ENCODE data around the gene VWA8. TPM values are rescaled to one million over a fixed set of nuclear protein-coding genes. Genes with fewer than 3 reads are reported as not detected.

Gene VWA8
- total and polyA plus RNA-seq, 4 donors = 4.7 to 26.3 (median 11.9) TPM

GRCh38 chr13:41823476-41823875 lies 137.4 kb downstream of the VWA8 start:
- no peak for TF ChIP-seq CTCF (IDR thresholded peaks at IDR 0.05; ENCODE audit: control extremely low read depth, extremely low read depth)
- Histone ChIP-seq H3K9me3 (ENCODE audit: control insufficient read depth in 4 of 4, insufficient read depth in 3 of 4, low read length in 3 of 4) (no peaks in the 10 kb centered on the region), H3K4me1 (ENCODE audit: control insufficient read depth in 5 of 5, insufficient read depth in 5 of 5, low read length in 5 of 5) (peaks cover 0 to 20% (median 4%) of the 10 kb centered on the region in 5 donors), H3K27ac (ENCODE audit: low read depth in 1 of 2, low read length in 1 of 2) (no peak overlapping the region), H3K4me3 (no peak overlapping the region), H3K36me3 (ENCODE audit: control insufficient read depth in 4 of 4, insufficient read depth in 4 of 4, low read length in 4 of 4) (peaks cover 0 to 8% (median 2%) of the 10 kb centered on the region in 4 donors), H3K27me3 (ENCODE audit: control insufficient read depth in 3 of 3, insufficient read depth in 3 of 3, low read length in 2 of 3) (no peaks in the 10 kb centered on the region), H3K9ac (ENCODE audit: insufficient read depth in 1 of 2, low read length in 2 of 2) (no peak overlapping the region)
- DNase-seq = no peak
- WGBS, 2 donors = 87 to 88% methylated on average over 4 of the region's 4 CpGs
- no peak for ATAC-seq (ENCODE audit: insufficient read depth, low FRiP score)

- Histone ChIP-seq H3K27me3 (ENCODE audit: control insufficient read depth in 3 of 3, insufficient read depth in 3 of 3, low read length in 2 of 3) (no peaks in the 10 kb centered on the region), H3K4me3 (no peak overlapping the region), H3K4me1 (ENCODE audit: control insufficient read depth in 5 of 5, insufficient read depth in 5 of 5, low read length in 5 of 5) (peaks cover 0 to 12% (median 4%) of the 10 kb centered on the region in 5 donors), H3K9ac (ENCODE audit: insufficient read depth in 1 of 2, low read length in 2 of 2) (no peak overlapping the region), H3K36me3 (ENCODE audit: control insufficient read depth in 4 of 4, insufficient read depth in 4 of 4, low read length in 4 of 4) (peaks cover 0 to 16% (median 2%) of the 10 kb centered on the region in 4 donors), H3K9me3 (ENCODE audit: control insufficient read depth in 4 of 4, insufficient read depth in 3 of 4, low read length in 3 of 4) (no peaks in the 10 kb centered on the region), H3K27ac (ENCODE audit: low read depth in 1 of 2, low read length in 1 of 2) (no peak overlapping the region)
- DNase-seq (no peak), ATAC-seq (ENCODE audit: insufficient read depth, low FRiP score) (no peak)
- no peak for TF ChIP-seq CTCF (IDR thresholded peaks at IDR 0.05; ENCODE audit: control extremely low read depth, extremely low read depth)
Measured at GRCh38 chr13:41822560-41822959, 138.3 kb downstream of the VWA8 start.

- H3K27ac ChIP-seq (ENCODE audit: low read depth in 1 of 2, low read length in 1 of 2) = no peak overlapping the region
- peaks cover 0 to 6% (median 4%) of the 10 kb centered on the region in 5 donors for H3K4me1 ChIP-seq (ENCODE audit: control insufficient read depth in 5 of 5, insufficient read depth in 5 of 5, low read length in 5 of 5)
- DNase-seq (no peak), ATAC-seq (ENCODE audit: insufficient read depth, low FRiP score) (no peak)
- 50 to 51% methylated on average over 2 of the region's 2 CpGs for WGBS, 2 donors
- no peaks in the 10 kb centered on the region for H3K27me3 ChIP-seq (ENCODE audit: control insufficient read depth in 3 of 3, insufficient read depth in 3 of 3, low read length in 2 of 3)
- no peak for TF ChIP-seq CTCF (IDR thresholded peaks at IDR 0.05; ENCODE audit: control extremely low read depth, extremely low read depth)
- H3K9me3 ChIP-seq (ENCODE audit: control insufficient read depth in 4 of 4, insufficient read depth in 3 of 4, low read length in 3 of 4) = no peaks in the 10 kb centered on the region
- no peak overlapping the region for H3K9ac ChIP-seq (ENCODE audit: insufficient read depth in 1 of 2, low read length in 2 of 2)
- H3K4me3 ChIP-seq = no peak overlapping the region
- peaks cover 2 to 16% (median 3%) of the 10 kb centered on the region in 4 donors for H3K36me3 ChIP-seq (ENCODE audit: control insufficient read depth in 4 of 4, insufficient read depth in 4 of 4, low read length in 4 of 4)
Measured at GRCh38 chr13:41821238-41821594, 139.7 kb downstream of the VWA8 start.

GRCh38 chr13:41820581-41821237 lies 140.2 kb downstream of the VWA8 start:
- no peak overlapping the region for H3K9ac ChIP-seq (ENCODE audit: insufficient read depth in 1 of 2, low read length in 2 of 2)
- DNase-seq = peak in 1 of 3 donors; percentile 26

More at GRCh38 chr13:41820581-41821237, 140.2 kb downstream of the VWA8 start:
- no peak for TF ChIP-seq CTCF (IDR thresholded peaks at IDR 0.05; ENCODE audit: control extremely low read depth, extremely low read depth)
- Histone ChIP-seq H3K27me3 (ENCODE audit: control insufficient read depth in 3 of 3, insufficient read depth in 3 of 3, low read length in 2 of 3) (no peaks in the 10 kb centered on the region), H3K9me3 (ENCODE audit: control insufficient read depth in 4 of 4, insufficient read depth in 3 of 4, low read length in 3 of 4) (no peaks in the 10 kb centered on the region), H3K36me3 (ENCODE audit: control insufficient read depth in 4 of 4, insufficient read depth in 4 of 4, low read length in 4 of 4) (peaks cover 4 to 16% (median 6%) of the 10 kb centered on the region in 4 donors), H3K4me3 (no peak overlapping the region), H3K27ac (ENCODE audit: low read depth in 1 of 2, low read length in 1 of 2) (no peak overlapping the region), H3K4me1 (ENCODE audit: control insufficient read depth in 5 of 5, insufficient read depth in 5 of 5, low read length in 5 of 5) (peaks cover 0 to 6% (median 4%) of the 10 kb centered on the region in 5 donors)
- 80 to 84% methylated on average over 1 of the region's 1 CpG for WGBS, 2 donors
- no peak for ATAC-seq (ENCODE audit: insufficient read depth, low FRiP score)

Data from lung (tissue), 12 donors.